GM20431 (cell line): Measurements from ENCODE around the gene SLC24A2.
"Not testable (repeated sequence)": the region's sequence is repeated elsewhere in the genome, so short reads cannot be mapped to it uniquely, and the experiment has no call there.

Source experiments
- in situ Hi-C: fragments of 300-500 bp; cut with MseI, MboI; formaldehyde crosslinking; loops from one replicate; pipeline ENCODE4 v1.15.0; 2020; ENCODE audit warnings: low sequenced_read_pairs; ENCODE audit not compliant: unreplicated experiment

SLC24A2 gene

GRCh38 chr9:19788614-19789271 is at the start of gene SLC24A2:
Gene SLC24A2, minus strand, starts transcription at chr9:19789037.
- in situ Hi-C loops: no loop called here

GRCh38 chr9:19833331-19833730 is 44.5 kb upstream of the SLC24A2 start:
- in situ Hi-C loops: not testable (repeated sequence)

DNA sequence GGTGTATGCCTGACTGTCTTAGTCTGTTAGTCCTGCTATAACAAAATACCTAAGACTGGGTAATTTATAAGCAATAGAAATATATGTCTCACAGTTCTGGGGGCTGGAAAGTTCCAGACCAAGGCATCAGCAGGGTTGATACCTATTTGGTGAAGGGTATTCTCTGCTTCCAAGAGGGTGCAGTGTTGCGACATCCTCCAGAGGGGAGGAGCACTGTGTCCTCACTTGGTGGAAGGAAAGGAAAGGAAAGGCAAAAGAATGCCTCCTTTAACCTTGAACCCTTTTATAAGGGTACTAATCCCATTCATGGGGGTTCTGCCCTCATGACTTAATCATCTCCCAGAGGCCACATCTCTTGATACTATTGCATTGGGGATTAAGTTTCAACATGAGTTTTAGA is 42.0 kb upstream of the SLC24A2 start:
- in situ Hi-C loops: no loop called here

GRCh38 chr9:19828576-19829109 is 39.8 kb upstream of the SLC24A2 start:
- in situ Hi-C loops: no loop called here

- in situ Hi-C loops: no loop called here
Observed at GRCh38 chr9:19816769-19817168, 27.9 kb upstream of the SLC24A2 start.

- in situ Hi-C loops: no loop called here
Observed at GRCh38 chr9:19812194-19812593, 23.4 kb upstream of the SLC24A2 start.

DNA sequence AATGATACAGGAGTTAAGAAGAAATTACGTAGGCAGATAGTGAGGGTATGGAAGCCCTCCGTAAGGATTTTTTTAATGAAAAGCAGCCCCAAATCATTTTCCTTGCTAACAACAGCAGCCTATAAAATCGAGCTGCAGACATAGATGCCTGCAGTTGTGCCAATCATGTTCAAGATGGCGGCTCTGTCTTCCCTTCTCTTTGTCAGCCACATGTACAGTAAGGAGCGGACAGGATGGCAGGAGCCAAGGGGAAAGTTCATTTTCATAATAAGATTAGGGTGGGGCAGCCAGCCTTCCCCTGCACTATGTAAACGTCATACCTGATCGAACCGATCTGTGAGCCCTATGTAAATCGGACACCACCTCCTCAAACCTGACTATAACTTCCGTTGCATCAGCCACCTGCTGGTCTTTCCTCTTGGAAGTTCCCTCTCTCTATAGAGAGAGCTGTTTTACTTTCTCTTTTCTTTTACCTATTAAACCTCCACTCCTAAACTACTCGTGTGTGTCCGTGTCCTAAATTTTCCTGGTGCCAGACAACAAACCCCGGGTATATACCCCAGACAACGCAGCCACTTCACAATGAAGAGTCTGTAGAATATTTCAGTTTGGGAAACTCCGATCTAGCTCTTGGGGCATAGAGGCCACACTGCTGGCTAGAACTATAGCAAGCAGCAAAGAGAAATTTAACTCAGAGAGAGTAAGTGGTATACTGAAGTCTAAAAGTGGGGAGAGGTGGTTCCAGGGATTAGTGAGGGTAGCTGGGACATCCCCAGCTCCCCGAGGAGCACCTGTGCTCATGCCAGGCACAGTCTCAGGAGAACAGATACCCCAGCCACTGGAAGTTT is 20.8 kb upstream of the SLC24A2 start:
- in situ Hi-C loops: no loop called here

GRCh38 chr9:19807182-19807892 is 18.5 kb upstream of the SLC24A2 start:
- in situ Hi-C loops: no loop called here

DNA sequence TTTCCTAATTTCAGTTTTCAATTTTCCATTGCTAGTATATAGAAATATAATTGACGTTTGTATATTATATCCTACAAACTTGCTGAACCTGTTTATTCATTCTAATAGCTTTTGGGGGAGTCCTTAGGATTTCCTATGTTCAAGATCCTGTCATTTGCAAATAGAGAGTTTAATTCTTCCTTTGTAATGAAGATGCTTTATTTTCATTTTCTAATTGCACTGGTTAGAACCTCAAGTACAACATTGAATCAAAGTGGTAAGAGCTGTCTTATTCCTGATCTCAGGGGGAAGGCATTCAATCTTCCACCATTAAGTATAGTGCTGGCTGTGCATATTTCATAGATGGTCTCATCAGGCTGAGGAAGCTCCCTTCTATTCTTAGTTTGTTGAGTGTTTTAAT is 15.6 kb upstream of the SLC24A2 start:
- in situ Hi-C loops: no loop called here

DNA sequence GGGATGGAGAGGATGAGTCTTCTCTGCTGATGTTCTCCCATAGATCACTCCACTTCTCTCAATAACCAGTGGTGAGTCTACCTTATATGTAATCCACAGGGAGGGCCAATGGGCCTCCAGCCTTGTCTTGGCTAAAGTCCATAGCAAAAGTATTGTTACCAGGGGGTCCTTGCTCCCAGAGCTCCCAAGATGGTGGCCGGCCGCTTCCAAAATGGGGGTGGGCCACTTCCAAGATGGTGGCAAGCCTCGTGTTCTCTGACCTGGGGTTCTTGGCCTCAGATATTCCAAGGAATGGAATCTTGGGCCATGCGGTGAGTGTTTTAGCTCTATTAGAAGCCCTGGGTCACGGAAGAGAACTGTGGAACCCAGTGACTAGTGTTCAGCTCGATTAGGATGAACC is 12.0 kb upstream of the SLC24A2 start:
- in situ Hi-C loops: no loop called here

- in situ Hi-C loops: no loop called here
Observed at GRCh38 chr9:19799784-19800183, 10.9 kb upstream of the SLC24A2 start.

- in situ Hi-C loops: no loop called here
Observed at GRCh38 chr9:19788152-19788551, 685 bp downstream of the SLC24A2 start.

- in situ Hi-C loops: no loop called here
Observed at GRCh38 chr9:19787672-19788071, 1.2 kb downstream of the SLC24A2 start.

GRCh38 chr9:19785230-19785629 is 3.6 kb downstream of the SLC24A2 start:
- in situ Hi-C loops: no loop called here

DNA sequence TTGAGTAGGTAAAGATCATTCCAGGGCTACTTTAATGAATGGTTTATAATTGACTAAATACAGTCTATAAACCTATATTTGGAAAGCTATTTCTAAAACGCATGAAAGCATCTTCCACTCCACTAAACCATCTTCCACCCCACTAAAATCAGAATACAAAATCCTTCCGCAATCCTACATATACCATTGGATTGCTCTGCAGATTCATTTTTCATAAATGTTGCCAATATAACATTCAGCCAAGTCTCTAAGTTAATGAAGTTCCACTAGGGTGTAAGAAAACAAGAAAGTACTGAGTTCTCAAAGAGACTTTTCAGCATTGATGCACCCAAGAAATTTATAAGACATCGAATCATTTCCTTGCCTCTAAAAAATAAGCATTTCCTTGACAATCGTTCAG is 4.7 kb downstream of the SLC24A2 start:
- in situ Hi-C loops: no loop called here

GRCh38 chr9:19783500-19783899 is 5.3 kb downstream of the SLC24A2 start:
- in situ Hi-C loops: no loop called here

GRCh38 chr9:19782005-19782404 is 6.8 kb downstream of the SLC24A2 start:
- in situ Hi-C loops: no loop called here

DNA sequence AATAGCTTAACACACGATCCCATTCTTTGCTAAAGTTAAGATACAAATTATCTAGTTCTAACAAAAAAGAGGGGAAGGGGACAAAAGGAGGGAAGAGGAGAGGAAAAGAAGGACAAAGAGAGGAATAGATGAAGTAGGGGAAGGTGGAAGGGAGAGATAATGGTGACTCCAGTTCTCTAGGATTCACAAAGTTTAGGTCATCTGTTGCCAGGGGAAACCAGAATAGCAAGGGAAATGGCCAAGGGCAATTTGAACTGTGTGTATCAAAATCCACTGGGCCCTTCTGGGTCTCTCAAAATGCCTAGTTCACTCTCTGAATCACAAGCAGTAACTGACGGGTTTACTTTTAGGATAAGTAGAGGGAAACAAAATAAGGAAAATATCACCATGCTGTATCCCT is 7.6 kb downstream of the SLC24A2 start:
- in situ Hi-C loops: no loop called here

DNA sequence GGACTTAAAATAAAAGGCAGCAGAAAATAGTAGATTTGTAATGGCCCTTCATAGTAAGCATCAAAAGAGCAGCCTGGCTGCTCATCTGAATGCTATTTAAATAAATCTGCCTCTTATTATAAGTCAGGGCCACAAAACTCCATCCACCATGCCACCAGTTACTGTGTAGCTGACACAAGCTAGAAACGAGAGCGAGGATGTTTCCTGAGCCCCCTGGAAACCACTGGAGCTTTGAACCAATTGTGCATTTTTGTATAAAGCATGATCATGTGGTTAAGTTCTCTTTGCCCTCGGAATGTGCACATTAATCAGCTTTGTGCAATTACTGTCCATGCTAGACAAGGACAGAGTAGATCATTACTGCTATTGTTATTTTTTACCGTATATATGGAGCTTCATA is 17.4 kb downstream of the SLC24A2 start:
- in situ Hi-C loops: no loop called here

DNA sequence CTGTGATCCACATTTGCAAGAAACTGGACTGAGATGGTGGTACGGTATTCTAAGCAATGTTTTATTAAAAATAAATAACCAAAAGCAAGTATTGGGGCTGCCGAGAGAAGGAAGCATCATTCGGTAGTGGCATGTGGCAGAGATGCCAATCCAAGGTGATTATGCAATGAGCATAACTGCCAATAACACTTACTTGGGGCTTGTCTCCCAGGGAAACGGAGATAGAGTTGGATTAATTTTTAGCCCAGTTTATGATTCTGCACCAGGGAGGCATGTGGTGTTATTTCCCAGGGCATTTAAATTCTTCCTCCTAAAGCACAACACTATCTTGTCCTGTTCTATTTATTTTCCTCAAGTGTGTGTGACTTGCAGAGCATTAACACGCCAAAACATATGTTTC is 17.9 kb downstream of the SLC24A2 start:
- in situ Hi-C loops: no loop called here

DNA sequence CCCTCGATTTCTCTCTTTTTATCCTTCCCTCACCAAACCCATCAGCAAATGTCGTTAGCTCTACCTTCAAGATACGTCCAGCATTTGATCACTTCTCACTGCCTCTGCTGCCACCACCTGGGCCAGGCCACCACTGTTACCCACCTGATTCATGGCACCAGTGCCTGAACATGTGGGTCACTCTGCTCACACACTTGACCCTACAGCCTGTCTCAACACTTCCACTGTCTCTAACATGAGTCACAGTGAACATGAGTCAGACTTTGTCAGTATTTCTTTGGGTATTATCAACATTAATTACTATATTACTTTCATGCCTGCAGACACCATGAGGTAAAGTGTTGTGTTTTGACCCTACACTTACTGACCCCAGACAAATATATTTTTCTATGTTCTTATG is 19.6 kb downstream of the SLC24A2 start:
- in situ Hi-C loops: no loop called here
